ENCODE data around the gene CHST10.

The CHST10 gene

GRCh38 chr2:100412881-100413321 is 4.6 kb downstream of the CHST10 start:
- DNase-seq: no peak

- DNase-seq: no peak
Measured at GRCh38 chr2:100412466-100412865, 5.0 kb downstream of the CHST10 start.

GRCh38 chr2:100411841-100412292 is 5.6 kb downstream of the CHST10 start:
- DNase-seq: no peak

- no peak for DNase-seq
Measured at GRCh38 chr2:100409975-100410647, 7.4 kb downstream of the CHST10 start.

GRCh38 chr2:100409461-100409860 is 8.0 kb downstream of the CHST10 start:
- DNase-seq: no peak

GRCh38 chr2:100408941-100409340 is 8.5 kb downstream of the CHST10 start:
- no peak for DNase-seq

GRCh38 chr2:100408104-100408503 is 9.4 kb downstream of the CHST10 start:
- DNase-seq: no peak

- DNase-seq: no peak
Measured at GRCh38 chr2:100407563-100407962, 9.9 kb downstream of the CHST10 start.

- DNase-seq: no peak
Measured at GRCh38 chr2:100407073-100407472, 10.4 kb downstream of the CHST10 start.

GRCh38 chr2:100406120-100406508 is 11.4 kb downstream of the CHST10 start:
- no peak for DNase-seq

- no peak for DNase-seq
Measured at GRCh38 chr2:100405403-100406119, 11.9 kb downstream of the CHST10 start.

GRCh38 chr2:100404411-100404810 is 13.1 kb downstream of the CHST10 start:
- DNase-seq: no peak

- no peak for DNase-seq
Measured at GRCh38 chr2:100403722-100404121, 13.7 kb downstream of the CHST10 start.

- DNase-seq: no peak
Measured at GRCh38 chr2:100401268-100401667, 16.2 kb downstream of the CHST10 start.

GRCh38 chr2:100399714-100400113 is 17.8 kb downstream of the CHST10 start:
- DNase-seq: no peak

- no peak for DNase-seq
Measured at GRCh38 chr2:100397976-100398375, 19.5 kb downstream of the CHST10 start.

- DNase-seq: no peak
Measured at GRCh38 chr2:100397118-100397860, 20.2 kb downstream of the CHST10 start.

GRCh38 chr2:100396483-100396882 is 21.0 kb downstream of the CHST10 start:
- no peak for DNase-seq

GRCh38 chr2:100395532-100396350 is 21.7 kb downstream of the CHST10 start:
- DNase-seq: no peak

GRCh38 chr2:100394111-100394641 is 23.3 kb downstream of the CHST10 start:
- DNase-seq: no peak

GRCh38 chr2:100393362-100393761 is 24.1 kb downstream of the CHST10 start:
- no peak for DNase-seq

GRCh38 chr2:100392715-100393114 is 24.8 kb downstream of the CHST10 start:
- no peak for DNase-seq

Data from NCI-H1105 (cell line).